Left ventricle myocardium inferior (tissue), 1 donor: ENCODE measurements around the gene DOCK4. TPM values are rescaled to one million over a fixed set of nuclear protein-coding genes. Genes with fewer than 3 reads are reported as not detected.

Source experiments
- DNase-seq: peaks from one replicate; pipeline ENCODE4 v3.0.0-alpha.2; 2020
- H3K27ac ChIP-seq: fragments of 200-600 bp; replicated peaks from 2 replicates; pipeline ENCODE4 v1.8.0; 2021
- H3K27me3 ChIP-seq: fragments of 200-600 bp; 2 replicates; pipeline ENCODE4 v1.8.0; 2021; ENCODE audit warnings: low read depth
- H3K36me3 ChIP-seq: fragments of 200-600 bp; 2 replicates; pipeline ENCODE4 v1.8.0; 2021
- H3K4me1 ChIP-seq: fragments of 200-600 bp; 2 replicates; pipeline ENCODE4 v1.8.0; 2021
- H3K4me3 ChIP-seq: fragments of 200-600 bp; 2 replicates; pipeline ENCODE4 v1.8.0; 2021; ENCODE audit warnings: mild to moderate bottlenecking, moderate library complexity
- H3K9me3 ChIP-seq: fragments of 200-600 bp; replicated peaks from 2 replicates; pipeline ENCODE4 v1.8.0; 2021
- intact Hi-C: fragments of 100-400 bp; cut with micrococcal nuclease; formaldehyde crosslinking; loops from one replicate; pipeline ENCODE4 v1.11.0; 2022
- total RNA-seq: library from RNA; stranded (reverse); fragmentation: NEBNext Ultra II Directional; extraction: Animal tissue kit (Norgen Biotek cat#: 25700); gene quantifications from one replicate; pipeline ENCODE4 v1.2.1, GENCODE V29; 2021
- TF ChIP-seq, protein P1 (sequence below): fragments of 200-600 bp; IDR thresholded peaks from 2 replicates; pipeline ENCODE4 v1.8.0; 2021; ENCODE audit warnings: antibody characterized with exemption, mild to moderate bottlenecking, borderline replicate concordance
- donor health status: DM: no; HTN: yes; CAD: no; lungs with severe emphysema.

The DOCK4 gene
- total RNA-seq, 1 donor from 2014 or later: 15.2 TPM

DNA sequence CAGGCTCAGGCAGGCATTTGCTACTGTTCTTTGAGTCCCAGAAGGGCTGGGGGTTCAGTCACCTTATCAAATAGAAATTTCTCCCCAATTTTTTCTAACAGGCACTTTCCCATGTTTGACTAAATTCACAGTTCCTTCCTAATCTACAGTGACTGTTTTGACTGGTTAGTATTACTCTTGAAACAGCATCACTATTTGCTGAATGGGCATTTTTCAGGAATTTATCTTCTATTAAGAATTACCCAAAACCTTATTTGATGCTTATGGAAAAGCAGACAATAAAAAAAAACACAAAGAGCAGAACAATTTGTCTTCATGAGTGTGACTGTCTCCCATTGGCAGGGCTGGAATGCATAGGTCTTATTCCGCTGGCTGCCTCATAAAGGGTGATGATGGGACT is 269.0 kb downstream of the DOCK4 start:
- Histone ChIP-seq H3K27me3 (no peaks in the 10 kb centered on the region), H3K27ac (no peak overlapping the region), H3K9me3 (peaks cover 7% of the 10 kb centered on the region), H3K4me1 (peaks cover 4% of the 10 kb centered on the region), H3K4me3 (no peak overlapping the region), H3K36me3 (peaks cover 55% of the 10 kb centered on the region)
- intact Hi-C loops: no loop called here
- DNase-seq: no peak
- TF ChIP-seq, protein P1, sequence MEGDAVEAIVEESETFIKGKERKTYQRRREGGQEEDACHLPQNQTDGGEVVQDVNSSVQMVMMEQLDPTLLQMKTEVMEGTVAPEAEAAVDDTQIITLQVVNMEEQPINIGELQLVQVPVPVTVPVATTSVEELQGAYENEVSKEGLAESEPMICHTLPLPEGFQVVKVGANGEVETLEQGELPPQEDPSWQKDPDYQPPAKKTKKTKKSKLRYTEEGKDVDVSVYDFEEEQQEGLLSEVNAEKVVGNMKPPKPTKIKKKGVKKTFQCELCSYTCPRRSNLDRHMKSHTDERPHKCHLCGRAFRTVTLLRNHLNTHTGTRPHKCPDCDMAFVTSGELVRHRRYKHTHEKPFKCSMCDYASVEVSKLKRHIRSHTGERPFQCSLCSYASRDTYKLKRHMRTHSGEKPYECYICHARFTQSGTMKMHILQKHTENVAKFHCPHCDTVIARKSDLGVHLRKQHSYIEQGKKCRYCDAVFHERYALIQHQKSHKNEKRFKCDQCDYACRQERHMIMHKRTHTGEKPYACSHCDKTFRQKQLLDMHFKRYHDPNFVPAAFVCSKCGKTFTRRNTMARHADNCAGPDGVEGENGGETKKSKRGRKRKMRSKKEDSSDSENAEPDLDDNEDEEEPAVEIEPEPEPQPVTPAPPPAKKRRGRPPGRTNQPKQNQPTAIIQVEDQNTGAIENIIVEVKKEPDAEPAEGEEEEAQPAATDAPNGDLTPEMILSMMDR: no peak

DNA sequence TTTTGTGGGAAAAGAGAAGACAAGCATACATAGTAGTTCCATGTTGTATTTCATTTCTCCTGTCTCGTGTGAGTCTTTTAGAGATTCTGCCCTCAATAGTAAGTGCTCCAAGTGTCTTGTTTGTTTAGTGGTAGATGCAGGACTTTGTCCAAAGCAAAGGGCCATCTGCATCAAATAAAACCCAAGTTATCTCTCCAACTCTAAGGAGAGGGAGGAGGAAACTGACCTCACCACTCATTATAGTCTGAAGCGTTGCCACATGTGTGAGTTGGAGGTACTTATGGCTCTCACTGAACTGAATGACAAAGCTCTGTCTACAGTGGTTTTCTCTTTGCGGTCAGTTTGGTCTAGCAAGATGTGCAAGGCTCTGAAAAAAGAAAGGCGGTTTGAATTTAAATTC is 272.6 kb downstream of the DOCK4 start:
- no peaks in the 10 kb centered on the region for H3K9me3 ChIP-seq
- intact Hi-C loops: no loop called here
- TF ChIP-seq, protein P1: no peak

DNA sequence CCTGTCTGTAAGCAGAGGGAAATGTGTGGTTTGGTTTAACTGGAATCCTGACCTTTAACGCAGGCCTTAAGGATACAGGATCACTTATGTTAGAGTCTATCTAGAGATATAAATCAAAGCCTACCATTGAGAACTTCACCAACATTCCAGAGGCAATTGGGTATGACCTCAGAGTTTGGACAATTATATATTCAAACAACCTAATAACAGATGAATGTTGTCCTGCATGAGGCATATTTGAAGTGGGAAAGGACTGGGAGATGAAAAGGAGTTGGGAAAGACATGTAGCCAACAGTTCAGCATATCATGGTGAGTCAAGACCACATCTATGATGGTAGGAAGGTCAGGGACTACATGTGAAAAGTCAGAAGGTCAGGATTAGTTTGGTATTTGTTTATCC is 274.2 kb downstream of the DOCK4 start:
- Histone ChIP-seq H3K4me3 (no peak overlapping the region), H3K27ac (peak overlapping the region; percentile 74), H3K9me3 (no peaks in the 10 kb centered on the region), H3K36me3 (peaks cover 21% of the 10 kb centered on the region), H3K27me3 (no peaks in the 10 kb centered on the region), H3K4me1 (peaks cover 10% of the 10 kb centered on the region)
- TF ChIP-seq, protein P1: no peak
- intact Hi-C loops: no loop called here
- DNase-seq: no peak

More for the DNA sequence above, 272.6 kb downstream of the DOCK4 start:
- DNase-seq: no peak
- H3K36me3 ChIP-seq: peaks cover 35% of the 10 kb centered on the region
- H3K4me3 ChIP-seq: no peak overlapping the region
- H3K27me3 ChIP-seq: no peaks in the 10 kb centered on the region
- H3K4me1 ChIP-seq: peaks cover 10% of the 10 kb centered on the region
- H3K27ac ChIP-seq: no peak overlapping the region

DNA sequence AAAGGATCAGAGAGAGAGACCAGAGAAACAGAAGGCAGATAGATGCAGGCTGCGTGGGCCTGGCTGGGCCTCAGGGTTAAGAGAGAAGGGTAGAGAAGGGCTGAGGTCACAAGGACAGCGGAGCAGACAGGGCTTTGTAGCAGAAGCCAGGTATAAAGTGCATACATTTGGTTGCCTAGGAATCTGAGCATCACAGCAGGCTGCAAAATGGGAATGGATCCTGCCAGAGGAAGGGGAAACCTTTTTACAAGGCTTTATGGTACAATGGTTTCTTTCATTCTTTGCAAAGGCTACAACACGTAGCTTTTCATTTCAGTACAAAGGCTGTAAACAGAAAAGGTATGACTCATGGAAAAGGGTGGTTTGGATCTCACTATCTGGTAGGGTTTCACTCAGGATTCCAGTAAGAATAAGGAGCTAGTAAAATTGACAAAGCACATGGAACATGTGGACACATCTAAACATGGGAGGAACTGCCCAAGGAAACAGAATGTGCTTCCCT is 275.1 kb downstream of the DOCK4 start:
- intact Hi-C loops: no loop called here
- DNase-seq: no peak

DNA sequence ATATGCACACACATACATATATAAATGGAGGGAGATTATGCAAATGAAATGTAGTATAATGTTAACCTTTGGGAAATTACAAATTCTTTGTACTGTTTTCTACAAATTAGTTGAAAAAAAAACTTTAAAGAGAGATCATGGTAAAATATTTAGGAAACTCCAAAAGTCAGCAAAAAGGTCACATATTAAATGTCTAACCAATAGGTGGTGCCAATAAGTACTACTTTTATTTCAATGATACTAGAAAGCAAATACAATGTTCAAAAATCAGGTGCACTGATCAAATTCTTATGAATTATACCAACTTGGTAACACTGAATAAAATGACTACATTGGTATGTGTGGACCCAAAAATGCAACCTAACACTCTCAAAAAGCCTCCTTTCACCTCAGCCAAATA is 276.9 kb downstream of the DOCK4 start:
- Histone ChIP-seq H3K27me3 (no peaks in the 10 kb centered on the region), H3K36me3 (peaks cover 7% of the 10 kb centered on the region), H3K4me3 (no peak overlapping the region), H3K9me3 (no peaks in the 10 kb centered on the region), H3K4me1 (peaks cover 10% of the 10 kb centered on the region), H3K27ac (no peak overlapping the region)
- TF ChIP-seq, protein P1: no peak
- intact Hi-C loops: no loop called here
- no peak for DNase-seq

More for the DNA sequence above, 275.1 kb downstream of the DOCK4 start:
- Histone ChIP-seq H3K27me3 (no peaks in the 10 kb centered on the region), H3K9me3 (no peaks in the 10 kb centered on the region), H3K4me1 (peaks cover 10% of the 10 kb centered on the region), H3K4me3 (no peak overlapping the region), H3K27ac (peak overlapping the region; percentile 74), H3K36me3 (peaks cover 21% of the 10 kb centered on the region)
- TF ChIP-seq, protein P1: no peak
